Mononuclear cell (primary cell): ENCODE measurements around the gene C13orf46. TPM values are rescaled to one million over a fixed set of nuclear protein-coding genes. Genes with fewer than 3 reads are reported as not detected.

Experiments
- H3K27me3 ChIP-seq: 2 replicates; pipeline ENCODE4 v1.6.0; 2011; ENCODE audit warnings: low read length, control low read depth; ENCODE audit not compliant: insufficient read depth
- H3K4me1 ChIP-seq: 2 replicates; pipeline ENCODE4 v1.5.1; 2011; ENCODE audit warnings: mild to moderate bottlenecking, low read length, control low read depth; ENCODE audit not compliant: insufficient read depth
- H3K4me3 ChIP-seq: 2 replicates; pipeline ENCODE4 v1.5.1; 2011; ENCODE audit warnings: mild to moderate bottlenecking, low read length, moderate library complexity
- H3K9me3 ChIP-seq: 2 replicates; pipeline ENCODE4 v1.5.1; 2011; ENCODE audit warnings: low read depth, mild to moderate bottlenecking, control low read depth, low read length
- total RNA-seq: library from RNA; depleted of rRNA; stranded (reverse); fragments of >200 nt; gene quantifications from one replicate; pipeline ENCODE4 v1.2.3, GENCODE V29; 2012

C13orf46 gene
- total RNA-seq, 1 donor: 1.5 TPM

- Histone ChIP-seq H3K9me3 (no peaks in the 10 kb centered on the region), H3K4me3 (no peak overlapping the region), H3K27me3 (no peaks in the 10 kb centered on the region), H3K4me1 (no peaks in the 10 kb centered on the region)
Observed at GRCh38 chr13:113937073-113937472, 36.8 kb downstream of the C13orf46 start.

GRCh38 chr13:113936166-113936965 lies 37.5 kb downstream of the C13orf46 start:
- H3K9me3 ChIP-seq: no peaks in the 10 kb centered on the region
- H3K4me1 ChIP-seq: no peaks in the 10 kb centered on the region
- no peaks in the 10 kb centered on the region for H3K27me3 ChIP-seq
- no peak overlapping the region for H3K4me3 ChIP-seq

GRCh38 chr13:113935001-113935844 lies 38.7 kb downstream of the C13orf46 start:
- Histone ChIP-seq H3K9me3 (no peaks in the 10 kb centered on the region), H3K4me3 (no peak overlapping the region), H3K27me3 (no peaks in the 10 kb centered on the region), H3K4me1 (no peaks in the 10 kb centered on the region)

GRCh38 chr13:113934576-113934975 lies 39.3 kb downstream of the C13orf46 start:
- no peak overlapping the region for H3K4me3 ChIP-seq
- no peaks in the 10 kb centered on the region for H3K9me3 ChIP-seq
- H3K27me3 ChIP-seq: no peaks in the 10 kb centered on the region
- H3K4me1 ChIP-seq: no peaks in the 10 kb centered on the region

- no peaks in the 10 kb centered on the region for H3K4me1 ChIP-seq
- H3K9me3 ChIP-seq: no peaks in the 10 kb centered on the region
- H3K4me3 ChIP-seq: no peak overlapping the region
- no peaks in the 10 kb centered on the region for H3K27me3 ChIP-seq
Observed at GRCh38 chr13:113933901-113934300, 40.0 kb downstream of the C13orf46 start.

GRCh38 chr13:113931841-113932459 lies 41.9 kb downstream of the C13orf46 start:
- Histone ChIP-seq H3K4me1 (no peaks in the 10 kb centered on the region), H3K4me3 (no peak overlapping the region), H3K9me3 (no peaks in the 10 kb centered on the region), H3K27me3 (no peaks in the 10 kb centered on the region)

GRCh38 chr13:113930671-113931637 lies 42.9 kb downstream of the C13orf46 start:
- Histone ChIP-seq H3K9me3 (no peaks in the 10 kb centered on the region), H3K4me3 (no peak overlapping the region), H3K4me1 (no peaks in the 10 kb centered on the region), H3K27me3 (no peaks in the 10 kb centered on the region)

- Histone ChIP-seq H3K4me3 (no peak overlapping the region), H3K27me3 (no peaks in the 10 kb centered on the region), H3K9me3 (no peaks in the 10 kb centered on the region), H3K4me1 (no peaks in the 10 kb centered on the region)
Observed at GRCh38 chr13:113929628-113930615, 44.0 kb downstream of the C13orf46 start.

- Histone ChIP-seq H3K9me3 (no peaks in the 10 kb centered on the region), H3K4me3 (no peak overlapping the region), H3K27me3 (no peaks in the 10 kb centered on the region), H3K4me1 (no peaks in the 10 kb centered on the region)
Observed at GRCh38 chr13:113928685-113929627, 44.9 kb downstream of the C13orf46 start.

GRCh38 chr13:113927661-113928581 lies 46.0 kb downstream of the C13orf46 start:
- H3K4me3 ChIP-seq: no peak overlapping the region
- H3K4me1 ChIP-seq: no peaks in the 10 kb centered on the region
- H3K9me3 ChIP-seq: no peaks in the 10 kb centered on the region
- H3K27me3 ChIP-seq: no peaks in the 10 kb centered on the region

- Histone ChIP-seq H3K4me3 (no peak overlapping the region), H3K27me3 (no peaks in the 10 kb centered on the region), H3K9me3 (no peaks in the 10 kb centered on the region), H3K4me1 (no peaks in the 10 kb centered on the region)
Observed at GRCh38 chr13:113926951-113927660, 46.8 kb downstream of the C13orf46 start.
